ENCODE data around the gene CPNE5.

DNA sequence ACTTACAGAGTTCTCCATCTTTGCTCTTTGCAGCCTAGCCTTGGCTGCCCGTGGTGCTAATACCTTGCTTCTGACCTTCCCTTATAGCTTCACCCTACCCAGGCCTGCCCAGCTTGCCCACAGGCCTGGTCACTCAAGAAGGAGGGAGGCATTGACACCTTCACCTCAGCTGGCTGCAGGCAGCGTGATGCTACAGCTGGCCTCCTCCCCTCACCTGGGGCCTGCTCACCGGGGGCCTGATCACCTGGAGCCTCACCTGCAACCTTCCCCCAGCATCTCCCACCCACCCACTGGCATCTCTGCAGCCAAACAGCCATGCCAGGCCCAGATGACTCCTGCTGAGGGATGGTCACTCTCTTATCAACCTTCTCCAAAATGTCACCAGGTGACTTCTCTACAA, 40.4 kb downstream of the CPNE5 start:
- TF ChIP-seq, protein P1, sequence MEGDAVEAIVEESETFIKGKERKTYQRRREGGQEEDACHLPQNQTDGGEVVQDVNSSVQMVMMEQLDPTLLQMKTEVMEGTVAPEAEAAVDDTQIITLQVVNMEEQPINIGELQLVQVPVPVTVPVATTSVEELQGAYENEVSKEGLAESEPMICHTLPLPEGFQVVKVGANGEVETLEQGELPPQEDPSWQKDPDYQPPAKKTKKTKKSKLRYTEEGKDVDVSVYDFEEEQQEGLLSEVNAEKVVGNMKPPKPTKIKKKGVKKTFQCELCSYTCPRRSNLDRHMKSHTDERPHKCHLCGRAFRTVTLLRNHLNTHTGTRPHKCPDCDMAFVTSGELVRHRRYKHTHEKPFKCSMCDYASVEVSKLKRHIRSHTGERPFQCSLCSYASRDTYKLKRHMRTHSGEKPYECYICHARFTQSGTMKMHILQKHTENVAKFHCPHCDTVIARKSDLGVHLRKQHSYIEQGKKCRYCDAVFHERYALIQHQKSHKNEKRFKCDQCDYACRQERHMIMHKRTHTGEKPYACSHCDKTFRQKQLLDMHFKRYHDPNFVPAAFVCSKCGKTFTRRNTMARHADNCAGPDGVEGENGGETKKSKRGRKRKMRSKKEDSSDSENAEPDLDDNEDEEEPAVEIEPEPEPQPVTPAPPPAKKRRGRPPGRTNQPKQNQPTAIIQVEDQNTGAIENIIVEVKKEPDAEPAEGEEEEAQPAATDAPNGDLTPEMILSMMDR (IDR thresholded peaks at IDR 0.05) = no peak
- TF ChIP-seq POLR2A (IDR thresholded peaks at IDR 0.05) = no peak

All from transverse colon (tissue), 3 donors.